HepG2 (cell line): ENCODE data around the gene MFSD12. TPM values are rescaled to one million over a fixed set of nuclear protein-coding genes. Genes with fewer than 3 reads are reported as not detected.

Experiments used
- CBX5 ChIP-seq: sonication (generic); formaldehyde crosslinking; IDR thresholded peaks from 2 replicates; pipeline ENCODE4 v1.4.0; 2020; ENCODE audit warnings: missing genetic modification reagents, borderline replicate concordance
- CCDC6 ChIP-seq: sonication (generic); formaldehyde crosslinking; IDR thresholded peaks from 2 replicates; pipeline ENCODE4 v1.8.1; 2022; ENCODE audit warnings: mild to moderate bottlenecking, missing genetic modification reagents, moderate library complexity
- FOSL2 ChIP-seq: sonication (generic); formaldehyde crosslinking; IDR thresholded peaks from 2 replicates; pipeline ENCODE4 v1.4.0; 2020; ENCODE audit warnings: missing genetic modification reagents
- NFE2L1 ChIP-seq: sonication (generic); formaldehyde crosslinking; IDR thresholded peaks from 2 replicates; pipeline ENCODE4 v1.4.0; 2020; ENCODE audit warnings: missing genetic modification reagents, mild to moderate bottlenecking, borderline replicate concordance
- PHF20 ChIP-seq: sonication (generic); formaldehyde crosslinking; IDR thresholded peaks from 2 replicates; pipeline ENCODE4 v1.5.0; 2020; ENCODE audit warnings: mild to moderate bottlenecking, missing genetic modification reagents
- PHF21A ChIP-seq: sonication (generic); formaldehyde crosslinking; IDR thresholded peaks from 2 replicates; pipeline ENCODE4 v1.5.0; 2020; ENCODE audit warnings: mild to moderate bottlenecking, missing genetic modification reagents
- RBAK ChIP-seq: sonication (generic); formaldehyde crosslinking; IDR thresholded peaks from 2 replicates; pipeline ENCODE4 v1.5.1; 2020; ENCODE audit warnings: mild to moderate bottlenecking, missing genetic modification reagents
- RFX3 ChIP-seq: IDR thresholded peaks from 2 replicates; pipeline ENCODE4 v1.6.1; 2016; ENCODE audit warnings: missing biosample characterization, missing genetic modification reagents
- STAT5B ChIP-seq: sonication (generic); formaldehyde crosslinking; IDR thresholded peaks from 2 replicates; pipeline ENCODE4 v1.4.0; 2020; ENCODE audit warnings: missing genetic modification reagents
- SYNCRIP ChIP-seq: fragments of 200-400 bp; formaldehyde crosslinking; IDR thresholded peaks from 2 replicates; pipeline ENCODE4 v1.6.1; 2018; ENCODE audit warnings: mild to moderate bottlenecking, low read depth, low read length; ENCODE audit not compliant: insufficient read depth
- ZEB1 ChIP-seq: IDR thresholded peaks from 2 replicates; pipeline ENCODE4 v1.6.1; 2012; ENCODE audit warnings: mild to moderate bottlenecking, low read depth, inconsistent platforms; ENCODE audit not compliant: insufficient replicate concordance
- ZFP36L2 ChIP-seq: sonication (generic); formaldehyde crosslinking; IDR thresholded peaks from 2 replicates; pipeline ENCODE4 v1.4.0; 2020; ENCODE audit warnings: missing genetic modification reagents
- ZNF230 ChIP-seq: sonication (generic); formaldehyde crosslinking; IDR thresholded peaks from 2 replicates; pipeline ENCODE4 v1.4.0; 2020; ENCODE audit warnings: mild to moderate bottlenecking, missing genetic modification reagents
- ZNF292 ChIP-seq: sonication (generic); formaldehyde crosslinking; IDR thresholded peaks from 2 replicates; pipeline ENCODE4 v1.8.1; 2022; ENCODE audit warnings: mild to moderate bottlenecking, low read depth, missing genetic modification reagents, borderline replicate concordance
- ZNF784 ChIP-seq: sonication (generic); formaldehyde crosslinking; IDR thresholded peaks from 2 replicates; pipeline ENCODE4 v1.5.1; 2020; ENCODE audit warnings: missing genetic modification reagents, mild to moderate bottlenecking, borderline replicate concordance
- ZNF800 ChIP-seq: sonication (generic); formaldehyde crosslinking; IDR thresholded peaks from 2 replicates; pipeline ENCODE4 v1.4.0; 2020; ENCODE audit warnings: missing genetic modification reagents
- ZNF816 ChIP-seq: sonication (generic); formaldehyde crosslinking; IDR thresholded peaks from 2 replicates; pipeline ENCODE4 v1.8.0; 2022; ENCODE audit warnings: missing genetic modification reagents, mild to moderate bottlenecking, borderline replicate concordance
- ZNF839 ChIP-seq: sonication (generic); formaldehyde crosslinking; IDR thresholded peaks from 2 replicates; pipeline ENCODE4 v1.4.0; 2020; ENCODE audit warnings: missing genetic modification reagents, mild to moderate bottlenecking, borderline replicate concordance
- polyA plus RNA-seq, 8 experiments: library from polyadenylated mRNA; depleted of rRNA in 3 of 8; stranded (reverse) in 7 of 8; unstranded in 1 of 8; fragments of >200 nt; fragmentation: Illumina TruSeq in 4 of 8; extraction: Trizol in 4 of 8; gene quantifications; 2 replicates each; pipeline versions ENCODE4 v1.2.1 to v1.2.3, GENCODE V29; 2011 to 2016; ENCODE audit warnings: low read depth in 4 of 8, missing spikeins in 1 of 8, mixed read lengths in 1 of 8; ENCODE audit not compliant: insufficient read depth in 1 of 8
- total RNA-seq, 5 experiments: library from RNA; depleted of rRNA; stranded (reverse); fragments of >200 nt; fragmentation: Illumina TruSeq; extraction: Trizol; gene quantifications; 2 replicates each; pipeline ENCODE4 v1.2.3, GENCODE V29; 2016; ENCODE audit warnings: low read depth in 1 of 5
- TF ChIP-seq, protein P1 (sequence below): sonication (generic); formaldehyde crosslinking; IDR thresholded peaks from 2 replicates; pipeline ENCODE4 v1.8.0; 2022; ENCODE audit warnings: mild to moderate bottlenecking, missing genetic modification reagents
- TF ChIP-seq, protein P2 (sequence below): sonication (generic); formaldehyde crosslinking; IDR thresholded peaks from 2 replicates; pipeline ENCODE4 v1.4.0; 2020; ENCODE audit warnings: mild to moderate bottlenecking, missing genetic modification reagents
- TF ChIP-seq, protein P3 (sequence below): sonication (generic); formaldehyde crosslinking; IDR thresholded peaks from 2 replicates; pipeline ENCODE4 v1.8.1; 2023; ENCODE audit warnings: missing genetic modification reagents, inconsistent platforms, borderline replicate concordance

MFSD12 gene
- total and polyA plus RNA-seq, 2 of the 13 experiments (the other 11 are each of a cell fraction or from before 2014, with no cell fraction given), result 27.2 to 29.1 TPM

- TF ChIP-seq ZEB1 (no peak), STAT5B (CRISPR knock-in tag) (no peak), ZNF839 (CRISPR knock-in tag) (no peak), RFX3 (no peak), RBAK (CRISPR knock-in tag) (no peak), NFE2L1 (no peak), ZFP36L2 (CRISPR knock-in tag) (no peak), FOSL2 (CRISPR knock-in tag) (no peak), PHF20 (CRISPR knock-in tag) (no peak), ZNF230 (CRISPR knock-in tag) (no peak), SYNCRIP (no peak), PHF21A (peak; percentile 36), ZNF800 (CRISPR knock-in tag) (no peak), ZNF816 (CRISPR knock-in tag) (no peak), CBX5 (CRISPR knock-in tag) (no peak), ZNF292 (CRISPR knock-in tag) (no peak), CCDC6 (CRISPR knock-in tag) (no peak), ZNF784 (CRISPR knock-in tag) (no peak)
- TF ChIP-seq, protein P1, sequence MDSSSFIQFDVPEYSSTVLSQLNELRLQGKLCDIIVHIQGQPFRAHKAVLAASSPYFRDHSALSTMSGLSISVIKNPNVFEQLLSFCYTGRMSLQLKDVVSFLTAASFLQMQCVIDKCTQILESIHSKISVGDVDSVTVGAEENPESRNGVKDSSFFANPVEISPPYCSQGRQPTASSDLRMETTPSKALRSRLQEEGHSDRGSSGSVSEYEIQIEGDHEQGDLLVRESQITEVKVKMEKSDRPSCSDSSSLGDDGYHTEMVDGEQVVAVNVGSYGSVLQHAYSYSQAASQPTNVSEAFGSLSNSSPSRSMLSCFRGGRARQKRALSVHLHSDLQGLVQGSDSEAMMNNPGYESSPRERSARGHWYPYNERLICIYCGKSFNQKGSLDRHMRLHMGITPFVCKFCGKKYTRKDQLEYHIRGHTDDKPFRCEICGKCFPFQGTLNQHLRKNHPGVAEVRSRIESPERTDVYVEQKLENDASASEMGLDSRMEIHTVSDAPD (CRISPR knock-in tag), result no peak
- TF ChIP-seq, protein P2, sequence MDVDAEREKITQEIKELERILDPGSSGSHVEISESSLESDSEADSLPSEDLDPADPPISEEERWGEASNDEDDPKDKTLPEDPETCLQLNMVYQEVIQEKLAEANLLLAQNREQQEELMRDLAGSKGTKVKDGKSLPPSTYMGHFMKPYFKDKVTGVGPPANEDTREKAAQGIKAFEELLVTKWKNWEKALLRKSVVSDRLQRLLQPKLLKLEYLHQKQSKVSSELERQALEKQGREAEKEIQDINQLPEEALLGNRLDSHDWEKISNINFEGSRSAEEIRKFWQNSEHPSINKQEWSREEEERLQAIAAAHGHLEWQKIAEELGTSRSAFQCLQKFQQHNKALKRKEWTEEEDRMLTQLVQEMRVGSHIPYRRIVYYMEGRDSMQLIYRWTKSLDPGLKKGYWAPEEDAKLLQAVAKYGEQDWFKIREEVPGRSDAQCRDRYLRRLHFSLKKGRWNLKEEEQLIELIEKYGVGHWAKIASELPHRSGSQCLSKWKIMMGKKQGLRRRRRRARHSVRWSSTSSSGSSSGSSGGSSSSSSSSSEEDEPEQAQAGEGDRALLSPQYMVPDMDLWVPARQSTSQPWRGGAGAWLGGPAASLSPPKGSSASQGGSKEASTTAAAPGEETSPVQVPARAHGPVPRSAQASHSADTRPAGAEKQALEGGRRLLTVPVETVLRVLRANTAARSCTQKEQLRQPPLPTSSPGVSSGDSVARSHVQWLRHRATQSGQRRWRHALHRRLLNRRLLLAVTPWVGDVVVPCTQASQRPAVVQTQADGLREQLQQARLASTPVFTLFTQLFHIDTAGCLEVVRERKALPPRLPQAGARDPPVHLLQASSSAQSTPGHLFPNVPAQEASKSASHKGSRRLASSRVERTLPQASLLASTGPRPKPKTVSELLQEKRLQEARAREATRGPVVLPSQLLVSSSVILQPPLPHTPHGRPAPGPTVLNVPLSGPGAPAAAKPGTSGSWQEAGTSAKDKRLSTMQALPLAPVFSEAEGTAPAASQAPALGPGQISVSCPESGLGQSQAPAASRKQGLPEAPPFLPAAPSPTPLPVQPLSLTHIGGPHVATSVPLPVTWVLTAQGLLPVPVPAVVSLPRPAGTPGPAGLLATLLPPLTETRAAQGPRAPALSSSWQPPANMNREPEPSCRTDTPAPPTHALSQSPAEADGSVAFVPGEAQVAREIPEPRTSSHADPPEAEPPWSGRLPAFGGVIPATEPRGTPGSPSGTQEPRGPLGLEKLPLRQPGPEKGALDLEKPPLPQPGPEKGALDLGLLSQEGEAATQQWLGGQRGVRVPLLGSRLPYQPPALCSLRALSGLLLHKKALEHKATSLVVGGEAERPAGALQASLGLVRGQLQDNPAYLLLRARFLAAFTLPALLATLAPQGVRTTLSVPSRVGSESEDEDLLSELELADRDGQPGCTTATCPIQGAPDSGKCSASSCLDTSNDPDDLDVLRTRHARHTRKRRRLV (CRISPR knock-in tag), result no peak
- TF ChIP-seq, protein P3, sequence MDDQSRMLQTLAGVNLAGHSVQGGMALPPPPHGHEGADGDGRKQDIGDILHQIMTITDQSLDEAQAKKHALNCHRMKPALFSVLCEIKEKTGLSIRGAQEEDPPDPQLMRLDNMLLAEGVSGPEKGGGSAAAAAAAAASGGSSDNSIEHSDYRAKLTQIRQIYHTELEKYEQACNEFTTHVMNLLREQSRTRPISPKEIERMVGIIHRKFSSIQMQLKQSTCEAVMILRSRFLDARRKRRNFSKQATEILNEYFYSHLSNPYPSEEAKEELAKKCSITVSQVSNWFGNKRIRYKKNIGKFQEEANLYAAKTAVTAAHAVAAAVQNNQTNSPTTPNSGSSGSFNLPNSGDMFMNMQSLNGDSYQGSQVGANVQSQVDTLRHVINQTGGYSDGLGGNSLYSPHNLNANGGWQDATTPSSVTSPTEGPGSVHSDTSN (CRISPR knock-in tag), result no peak
Measured at GRCh38 chr19:3570606-3571011, 13.2 kb upstream of the MFSD12 start (continued).
